HepG2 (cell line): ENCODE data around the gene SRP68. TPM values are rescaled to one million over a fixed set of nuclear protein-coding genes. Genes with fewer than 3 reads are reported as not detected.

Experiments used
- ADNP ChIP-seq: sonication (generic); formaldehyde crosslinking; IDR thresholded peaks from 2 replicates; pipeline ENCODE4 v1.4.0; 2020; ENCODE audit warnings: missing genetic modification reagents
- ASH2L ChIP-seq: fragments of 300-600, 200-600 bp; sonication (generic); IDR thresholded peaks from 2 replicates; pipeline ENCODE4 v1.7.0; 2017; ENCODE audit warnings: low read depth, mild to moderate bottlenecking, moderate library complexity, mixed read lengths, low read length; ENCODE audit not compliant: insufficient read length
- CHD4 ChIP-seq: fragments of 200-600 bp; sonication (generic); IDR thresholded peaks from 2 replicates; pipeline ENCODE4 v1.7.0; 2017; ENCODE audit warnings: mild to moderate bottlenecking, low read length, borderline replicate concordance
- HNF1A ChIP-seq, 2 experiments: sonication (generic) in 1 of 2; formaldehyde crosslinking in 1 of 2; IDR thresholded peaks; 2 replicates each; pipeline versions ENCODE4 v1.4.0 to v1.6.1; 2016 to 2020; ENCODE audit warnings: borderline replicate concordance in 1 of 2, low read depth in 1 of 2, mild to moderate bottlenecking in 1 of 2, missing genetic modification reagents in 1 of 2
- JUN ChIP-seq: sonication (generic); formaldehyde crosslinking; IDR thresholded peaks from 2 replicates; pipeline ENCODE4 v1.4.0; 2020; ENCODE audit warnings: mild to moderate bottlenecking, missing genetic modification reagents
- PITX1 ChIP-seq: sonication (generic); formaldehyde crosslinking; IDR thresholded peaks from 2 replicates; pipeline ENCODE4 v1.5.1; 2020; ENCODE audit warnings: mild to moderate bottlenecking, missing genetic modification reagents
- SOX13 ChIP-seq, 3 experiments: fragments of 450-650 bp in 1 of 3; sonication (generic) in 1 of 3; formaldehyde crosslinking in 1 of 3; IDR thresholded peaks in 2 of 3; conservative IDR thresholded peaks in 1 of 3; 2 replicates each; pipeline versions ENCODE4 v1.5.0 to v1.6.1; 2016 to 2020; ENCODE audit warnings: antibody characterized with exemption in 1 of 3, mild to moderate bottlenecking in 1 of 3, missing compliant biosample characterization in 1 of 3, missing genetic modification reagents in 1 of 3, moderate library complexity in 1 of 3
- SSRP1 ChIP-seq: IDR thresholded peaks from 2 replicates; pipeline ENCODE4 v1.6.1; 2016; ENCODE audit warnings: control low read depth
- THAP9 ChIP-seq: sonication (generic); formaldehyde crosslinking; IDR thresholded peaks from 2 replicates; pipeline ENCODE4; 2020; ENCODE audit warnings: missing genetic modification reagents, mild to moderate bottlenecking, borderline replicate concordance
- YEATS2 ChIP-seq: sonication (generic); formaldehyde crosslinking; IDR thresholded peaks from 2 replicates; pipeline ENCODE4 v1.4.0; 2020; ENCODE audit warnings: missing genetic modification reagents, borderline replicate concordance
- ZSCAN21 ChIP-seq: sonication (generic); formaldehyde crosslinking; IDR thresholded peaks from 2 replicates; pipeline ENCODE4 v1.8.0; 2022; ENCODE audit warnings: mild to moderate bottlenecking, missing genetic modification reagents, moderate library complexity, borderline replicate concordance
- polyA plus RNA-seq, 8 experiments: library from polyadenylated mRNA; depleted of rRNA in 3 of 8; stranded (reverse) in 7 of 8; unstranded in 1 of 8; fragments of >200 nt; fragmentation: Illumina TruSeq in 4 of 8; extraction: Trizol in 4 of 8; gene quantifications; 2 replicates each; pipeline versions ENCODE4 v1.2.1 to v1.2.3, GENCODE V29; 2011 to 2016; ENCODE audit warnings: low read depth in 4 of 8, missing spikeins in 1 of 8, mixed read lengths in 1 of 8; ENCODE audit not compliant: insufficient read depth in 1 of 8
- total RNA-seq, 5 experiments: library from RNA; depleted of rRNA; stranded (reverse); fragments of >200 nt; fragmentation: Illumina TruSeq; extraction: Trizol; gene quantifications; 2 replicates each; pipeline ENCODE4 v1.2.3, GENCODE V29; 2016; ENCODE audit warnings: low read depth in 1 of 5
- TF ChIP-seq, protein P1 (sequence below): sonication (generic); formaldehyde crosslinking; IDR thresholded peaks from 2 replicates; pipeline ENCODE4 v1.4.0; 2020; ENCODE audit warnings: missing genetic modification reagents, borderline replicate concordance
- TF ChIP-seq, protein P2 (sequence below): sonication (generic); formaldehyde crosslinking; IDR thresholded peaks from 2 replicates; pipeline ENCODE4 v1.5.1; 2020; ENCODE audit warnings: mild to moderate bottlenecking, missing genetic modification reagents, borderline replicate concordance

Gene SRP68
- total and polyA plus RNA-seq, 2 of the 13 experiments (the other 11 are each of a cell fraction or from before 2014, with no cell fraction given): 39.8 to 74.3 TPM

DNA sequence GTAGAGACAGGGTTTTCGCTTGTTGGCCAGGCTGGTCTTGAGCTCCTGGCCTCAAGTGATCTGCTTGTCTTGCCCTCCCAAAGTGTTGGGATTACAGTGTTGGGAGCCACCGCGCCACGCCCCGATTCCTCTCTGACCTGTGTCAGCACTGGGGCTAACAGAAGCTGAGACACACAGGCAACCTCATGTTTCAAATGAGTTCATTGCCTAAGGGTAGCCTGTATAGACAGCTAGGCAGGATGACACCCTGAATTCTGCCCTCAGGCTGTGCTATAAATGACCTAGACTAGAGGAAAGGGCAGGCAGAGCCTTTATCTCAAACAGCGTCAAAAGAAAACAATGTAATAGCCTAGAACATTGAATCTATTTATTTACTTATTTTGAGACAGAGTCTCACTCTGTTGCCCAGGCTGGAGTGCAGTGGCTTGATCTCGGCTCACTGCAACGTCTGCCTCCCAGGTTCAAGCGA is 74.0 kb downstream of the SRP68 start (continued):
- TF ChIP-seq, protein P1, sequence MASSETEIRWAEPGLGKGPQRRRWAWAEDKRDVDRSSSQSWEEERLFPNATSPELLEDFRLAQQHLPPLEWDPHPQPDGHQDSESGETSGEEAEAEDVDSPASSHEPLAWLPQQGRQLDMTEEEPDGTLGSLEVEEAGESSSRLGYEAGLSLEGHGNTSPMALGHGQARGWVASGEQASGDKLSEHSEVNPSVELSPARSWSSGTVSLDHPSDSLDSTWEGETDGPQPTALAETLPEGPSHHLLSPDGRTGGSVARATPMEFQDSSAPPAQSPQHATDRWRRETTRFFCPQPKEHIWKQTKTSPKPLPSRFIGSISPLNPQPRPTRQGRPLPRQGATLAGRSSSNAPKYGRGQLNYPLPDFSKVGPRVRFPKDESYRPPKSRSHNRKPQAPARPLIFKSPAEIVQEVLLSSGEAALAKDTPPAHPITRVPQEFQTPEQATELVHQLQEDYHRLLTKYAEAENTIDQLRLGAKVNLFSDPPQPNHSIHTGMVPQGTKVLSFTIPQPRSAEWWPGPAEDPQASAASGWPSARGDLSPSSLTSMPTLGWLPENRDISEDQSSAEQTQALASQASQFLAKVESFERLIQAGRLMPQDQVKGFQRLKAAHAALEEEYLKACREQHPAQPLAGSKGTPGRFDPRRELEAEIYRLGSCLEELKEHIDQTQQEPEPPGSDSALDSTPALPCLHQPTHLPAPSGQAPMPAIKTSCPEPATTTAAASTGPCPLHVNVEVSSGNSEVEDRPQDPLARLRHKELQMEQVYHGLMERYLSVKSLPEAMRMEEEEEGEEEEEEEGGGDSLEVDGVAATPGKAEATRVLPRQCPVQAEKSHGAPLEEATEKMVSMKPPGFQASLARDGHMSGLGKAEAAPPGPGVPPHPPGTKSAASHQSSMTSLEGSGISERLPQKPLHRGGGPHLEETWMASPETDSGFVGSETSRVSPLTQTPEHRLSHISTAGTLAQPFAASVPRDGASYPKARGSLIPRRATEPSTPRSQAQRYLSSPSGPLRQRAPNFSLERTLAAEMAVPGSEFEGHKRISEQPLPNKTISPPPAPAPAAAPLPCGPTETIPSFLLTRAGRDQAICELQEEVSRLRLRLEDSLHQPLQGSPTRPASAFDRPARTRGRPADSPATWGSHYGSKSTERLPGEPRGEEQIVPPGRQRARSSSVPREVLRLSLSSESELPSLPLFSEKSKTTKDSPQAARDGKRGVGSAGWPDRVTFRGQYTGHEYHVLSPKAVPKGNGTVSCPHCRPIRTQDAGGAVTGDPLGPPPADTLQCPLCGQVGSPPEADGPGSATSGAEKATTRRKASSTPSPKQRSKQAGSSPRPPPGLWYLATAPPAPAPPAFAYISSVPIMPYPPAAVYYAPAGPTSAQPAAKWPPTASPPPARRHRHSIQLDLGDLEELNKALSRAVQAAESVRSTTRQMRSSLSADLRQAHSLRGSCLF (CRISPR knock-in tag): peak; percentile 29; the same call in 1 of the 2 replicates
- TF ChIP-seq SSRP1 (CRISPR knock-in tag) (0 out of 2 replicates have a peak, but pooled peaks have one; percentile 56), YEATS2 (CRISPR knock-in tag) (peak; percentile 13; the same call in 1 of the 2 replicates), JUN (CRISPR knock-in tag) (0 out of 2 replicates have a peak, but pooled peaks have one; percentile 30), HNF1A (IDR thresholded peaks at IDR 0.05; ENCODE audit: low read depth) (no peak), HNF1A (CRISPR knock-in tag; IDR thresholded peaks at IDR 0.05; ENCODE audit: borderline replicate concordance) (peak; percentile 40; the same call in 1 of the 2 replicates), ADNP (CRISPR knock-in tag) (0 out of 2 replicates have a peak, but pooled peaks have one; percentile 15), THAP9 (CRISPR knock-in tag) (no peak), PITX1 (CRISPR knock-in tag) (peak; percentile 65; the same call in 1 of the 2 replicates), CHD4 (peak; percentile 67; the same call in 1 of the 2 replicates), SOX13 (IDR thresholded peaks at IDR 0.05) (no peak), SOX13 (CRISPR knock-in tag; conservative IDR thresholded peaks at IDR 0.05 in 1 of 2, IDR thresholded peaks at IDR 0.05 in 1 of 2) (peak in 1 of 2 experiments; percentile 58; a peak in 2 of 4 replicates), ASH2L (peak; percentile 37), ZSCAN21 (CRISPR knock-in tag) (0 out of 2 replicates have a peak, but pooled peaks have one; percentile 47)
- TF ChIP-seq, protein P2, sequence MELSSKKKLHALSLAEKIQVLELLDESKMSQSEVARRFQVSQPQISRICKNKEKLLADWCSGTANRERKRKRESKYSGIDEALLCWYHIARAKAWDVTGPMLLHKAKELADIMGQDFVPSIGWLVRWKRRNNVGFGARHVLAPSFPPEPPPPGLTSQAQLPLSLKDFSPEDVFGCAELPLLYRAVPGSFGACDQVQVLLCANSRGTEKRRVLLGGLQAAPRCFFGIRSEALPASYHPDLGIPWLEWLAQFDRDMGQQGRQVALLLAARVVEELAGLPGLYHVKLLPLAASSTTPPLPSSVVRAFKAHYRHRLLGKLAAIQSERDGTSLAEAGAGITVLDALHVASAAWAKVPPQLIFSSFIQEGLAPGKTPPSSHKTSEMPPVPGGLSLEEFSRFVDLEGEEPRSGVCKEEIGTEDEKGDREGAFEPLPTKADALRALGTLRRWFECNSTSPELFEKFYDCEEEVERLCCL (CRISPR knock-in tag): 0 out of 2 replicates have a peak, but pooled peaks have one; percentile 7
